Measurements from ENCODE around the gene RERE. TPM values are rescaled to one million over a fixed set of nuclear protein-coding genes. Genes with fewer than 3 reads are reported as not detected.

Gene RERE
- total RNA-seq, 1 experiment from 2014 or later = 40.6 TPM

DNA sequence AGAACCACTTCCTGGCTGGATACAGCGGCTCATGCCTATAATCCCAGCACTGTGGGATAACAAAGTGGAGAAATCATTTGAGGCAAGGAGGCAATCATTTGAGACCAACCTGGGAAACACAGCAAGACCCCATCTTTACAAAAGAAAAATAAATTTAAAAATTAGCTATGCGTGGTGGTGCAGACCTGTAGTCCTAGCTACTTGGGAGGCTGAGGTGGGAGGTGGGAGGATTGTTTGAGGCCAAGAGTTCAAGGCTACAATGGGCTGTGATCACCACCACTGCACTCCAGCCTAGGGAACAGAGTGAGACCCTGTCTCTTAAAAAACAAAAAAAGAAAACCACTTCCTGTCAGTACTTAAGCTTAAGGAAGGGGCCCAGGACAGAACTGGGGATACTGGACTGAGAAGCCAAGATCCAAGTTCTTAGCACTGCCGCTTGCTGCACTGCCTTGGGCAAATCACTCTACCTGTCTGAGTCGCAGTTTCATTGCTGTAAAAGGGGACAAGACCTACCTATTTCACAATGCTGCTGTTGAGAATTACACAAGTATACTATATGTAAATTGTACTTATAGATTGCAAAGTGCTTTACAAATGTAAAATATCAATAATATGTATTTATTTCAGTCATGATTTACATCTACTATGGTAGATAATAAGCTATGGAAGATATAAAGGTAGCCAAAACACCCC lies 154.9 kb downstream of the RERE start:
- Histone ChIP-seq H3K4me2 (ENCODE audit: low read length) (no peak overlapping the region), H4K20me1 (ENCODE audit: insufficient read depth) (no peaks in the 10 kb centered on the region), H3K79me2 (ENCODE audit: insufficient read depth, low read length) (peaks cover 33% of the 10 kb centered on the region), H3K4me3 (replicated peaks in 1 of 2; ENCODE audit: low read depth in 1 of 2, low read length in 2 of 2) (no peak overlapping the region), H3K4me1 (ENCODE audit: control insufficient read depth in 1 of 2, insufficient read depth in 2 of 2, low read length in 2 of 2) (no peaks in the 10 kb centered on the region), H3K36me3 (ENCODE audit: control insufficient read depth in 1 of 2, insufficient read depth in 2 of 2, low read length in 2 of 2) (no peaks in the 10 kb centered on the region), H3K9me2 (ENCODE audit: insufficient read depth) (no peaks in the 10 kb centered on the region), H2AFZ (ENCODE audit: low read depth, low read length, poor library complexity, severe bottlenecking) (no peak overlapping the region), H3K9me3 (ENCODE audit: control insufficient read depth in 1 of 2, insufficient read depth in 1 of 2, low read depth in 1 of 2, low read length in 2 of 2) (no peaks in the 10 kb centered on the region), H3K9ac (ENCODE audit: low read length) (no peak overlapping the region), H3K27me3 (ENCODE audit: insufficient read depth, low read length) (no peaks in the 10 kb centered on the region), H3K27ac (ENCODE audit: low read depth, low read length) (no peak overlapping the region)
- CTCF ChIA-PET = interaction anchor here (1.3 to 1.5 kb wide), 2 partner anchors 9 to 12 kb away, joined by 3 to 5 read pairs; no protein-coding TSS in a partner anchor
- RAD21 ChIA-PET (ENCODE audit: low non-redundant PET in 1 of 2, low total read pairs in 2 of 2, uncharacterized antibody in 2 of 2, unreplicated experiment in 2 of 2) = no interaction called here
- DNase-seq (ENCODE audit: low read depth, low spot score) (no peak), ATAC-seq (no peak)
- POLR2A ChIA-PET = no interaction called here
- TF ChIP-seq, protein P1, sequence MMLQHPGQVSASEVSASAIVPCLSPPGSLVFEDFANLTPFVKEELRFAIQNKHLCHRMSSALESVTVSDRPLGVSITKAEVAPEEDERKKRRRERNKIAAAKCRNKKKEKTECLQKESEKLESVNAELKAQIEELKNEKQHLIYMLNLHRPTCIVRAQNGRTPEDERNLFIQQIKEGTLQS (IDR thresholded peaks at IDR 0.05) = no peak
- TF ChIP-seq EZH2 (IDR thresholded peaks at IDR 0.05) (no peak), YY1 (IDR thresholded peaks at IDR 0.05; ENCODE audit: extremely low read depth, insufficient replicate concordance, low read depth, low read length) (no peak), ZBTB33 (IDR thresholded peaks at IDR 0.05; ENCODE audit: extremely low read depth, insufficient replicate concordance, low read length) (no peak), SP1 (IDR thresholded peaks at IDR 0.05; ENCODE audit: low read depth) (no peak), CTCF (IDR thresholded peaks at IDR 0.05 in 2 of 3, conservative IDR thresholded peaks at IDR 0.05 in 1 of 3; ENCODE audit: borderline replicate concordance in 1 of 3, insufficient read depth in 1 of 3, low read depth in 2 of 3, low read length in 2 of 3) (no peak), ZFX (IDR thresholded peaks at IDR 0.05) (no peak), SRF (IDR thresholded peaks at IDR 0.05; ENCODE audit: low read depth) (no peak), CEBPB (IDR thresholded peaks at IDR 0.05; ENCODE audit: low read depth) (no peak), ELF1 (IDR thresholded peaks at IDR 0.05; ENCODE audit: borderline replicate concordance, low read depth) (no peak), EZH2phosphoT487 (IDR thresholded peaks at IDR 0.05; ENCODE audit: borderline replicate concordance) (no peak), TCF7L2 (IDR thresholded peaks at IDR 0.05; ENCODE audit: borderline replicate concordance, extremely low read depth, insufficient read depth, insufficient read length) (no peak), POLR2AphosphoS5 (IDR thresholded peaks at IDR 0.05; ENCODE audit: low read depth, low read length) (no peak), ZNF274 (IDR thresholded peaks at IDR 0.05; ENCODE audit: low read depth, low read length) (no peak), FOSL1 (IDR thresholded peaks at IDR 0.05; ENCODE audit: low read depth) (no peak), JUND (IDR thresholded peaks at IDR 0.05) (no peak), RAD21 (IDR thresholded peaks at IDR 0.05; ENCODE audit: low read depth) (no peak), EGR1 (IDR thresholded peaks at IDR 0.05; ENCODE audit: low read depth) (no peak)
- TF ChIP-seq, protein P2, sequence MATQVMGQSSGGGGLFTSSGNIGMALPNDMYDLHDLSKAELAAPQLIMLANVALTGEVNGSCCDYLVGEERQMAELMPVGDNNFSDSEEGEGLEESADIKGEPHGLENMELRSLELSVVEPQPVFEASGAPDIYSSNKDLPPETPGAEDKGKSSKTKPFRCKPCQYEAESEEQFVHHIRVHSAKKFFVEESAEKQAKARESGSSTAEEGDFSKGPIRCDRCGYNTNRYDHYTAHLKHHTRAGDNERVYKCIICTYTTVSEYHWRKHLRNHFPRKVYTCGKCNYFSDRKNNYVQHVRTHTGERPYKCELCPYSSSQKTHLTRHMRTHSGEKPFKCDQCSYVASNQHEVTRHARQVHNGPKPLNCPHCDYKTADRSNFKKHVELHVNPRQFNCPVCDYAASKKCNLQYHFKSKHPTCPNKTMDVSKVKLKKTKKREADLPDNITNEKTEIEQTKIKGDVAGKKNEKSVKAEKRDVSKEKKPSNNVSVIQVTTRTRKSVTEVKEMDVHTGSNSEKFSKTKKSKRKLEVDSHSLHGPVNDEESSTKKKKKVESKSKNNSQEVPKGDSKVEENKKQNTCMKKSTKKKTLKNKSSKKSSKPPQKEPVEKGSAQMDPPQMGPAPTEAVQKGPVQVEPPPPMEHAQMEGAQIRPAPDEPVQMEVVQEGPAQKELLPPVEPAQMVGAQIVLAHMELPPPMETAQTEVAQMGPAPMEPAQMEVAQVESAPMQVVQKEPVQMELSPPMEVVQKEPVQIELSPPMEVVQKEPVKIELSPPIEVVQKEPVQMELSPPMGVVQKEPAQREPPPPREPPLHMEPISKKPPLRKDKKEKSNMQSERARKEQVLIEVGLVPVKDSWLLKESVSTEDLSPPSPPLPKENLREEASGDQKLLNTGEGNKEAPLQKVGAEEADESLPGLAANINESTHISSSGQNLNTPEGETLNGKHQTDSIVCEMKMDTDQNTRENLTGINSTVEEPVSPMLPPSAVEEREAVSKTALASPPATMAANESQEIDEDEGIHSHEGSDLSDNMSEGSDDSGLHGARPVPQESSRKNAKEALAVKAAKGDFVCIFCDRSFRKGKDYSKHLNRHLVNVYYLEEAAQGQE (IDR thresholded peaks at IDR 0.05; ENCODE audit: low read depth) = no peak
- TF ChIP-seq, protein P3, sequence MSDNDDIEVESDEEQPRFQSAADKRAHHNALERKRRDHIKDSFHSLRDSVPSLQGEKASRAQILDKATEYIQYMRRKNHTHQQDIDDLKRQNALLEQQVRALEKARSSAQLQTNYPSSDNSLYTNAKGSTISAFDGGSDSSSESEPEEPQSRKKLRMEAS (IDR thresholded peaks at IDR 0.05) = no peak
- no TSS peak for BruUV-seq (replicated peaks)
- intact Hi-C loops (cut with micrococcal nuclease) = no loop called here
